H1 (cell line): ENCODE measurements around the gene DEGS1.

ENCODE experiments used
- GABPA ChIP-seq: IDR thresholded peaks from 2 replicates; pipeline ENCODE4 v1.6.1; 2011; ENCODE audit warnings: mild to moderate bottlenecking, low read length, moderate library complexity, borderline replicate concordance; ENCODE audit not compliant: insufficient read depth
- POLR2A ChIP-seq, 2 experiments: IDR thresholded peaks; 1 replicate in 1 of 2; 2 replicates in 1 of 2; pipeline ENCODE4 v1.6.1; 2011; ENCODE audit warnings: low read depth in 2 of 2, low read length in 2 of 2, mild to moderate bottlenecking in 2 of 2; ENCODE audit errors: control extremely low read depth in 1 of 2
- TF ChIP-seq, protein P1 (sequence below), 3 experiments: IDR thresholded peaks; 1 replicate in 2 of 3; 2 replicates in 1 of 3; pipeline versions ENCODE4 v1.5.1 to v1.6.1; 2011; ENCODE audit warnings: low read length in 3 of 3, mild to moderate bottlenecking in 3 of 3, inconsistent platforms in 2 of 3, low read depth in 1 of 3, moderate library complexity in 1 of 3; ENCODE audit not compliant: insufficient read depth in 1 of 3; ENCODE audit errors: control extremely low read depth in 1 of 3

DNA sequence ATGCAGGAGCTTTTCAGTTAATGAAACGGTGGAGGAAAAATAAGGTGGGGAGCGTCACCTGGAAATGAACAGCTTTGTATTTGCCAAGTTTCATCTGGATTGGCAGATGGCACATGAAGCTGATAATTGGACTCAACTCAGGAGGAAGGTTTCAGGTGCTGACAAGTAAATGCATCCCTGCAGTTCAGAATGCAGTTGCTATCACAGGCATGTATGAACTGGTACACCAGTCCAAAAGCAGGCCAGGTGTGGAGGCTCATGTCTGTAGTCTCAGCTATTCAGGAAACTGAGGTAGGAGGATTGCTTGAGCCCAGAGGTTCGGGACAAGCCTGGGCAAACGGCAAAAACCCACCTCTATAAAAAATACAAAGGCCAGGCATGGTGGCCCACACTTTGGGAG is 15.5 kb downstream of the DEGS1 start:
- TF ChIP-seq, protein P1, sequence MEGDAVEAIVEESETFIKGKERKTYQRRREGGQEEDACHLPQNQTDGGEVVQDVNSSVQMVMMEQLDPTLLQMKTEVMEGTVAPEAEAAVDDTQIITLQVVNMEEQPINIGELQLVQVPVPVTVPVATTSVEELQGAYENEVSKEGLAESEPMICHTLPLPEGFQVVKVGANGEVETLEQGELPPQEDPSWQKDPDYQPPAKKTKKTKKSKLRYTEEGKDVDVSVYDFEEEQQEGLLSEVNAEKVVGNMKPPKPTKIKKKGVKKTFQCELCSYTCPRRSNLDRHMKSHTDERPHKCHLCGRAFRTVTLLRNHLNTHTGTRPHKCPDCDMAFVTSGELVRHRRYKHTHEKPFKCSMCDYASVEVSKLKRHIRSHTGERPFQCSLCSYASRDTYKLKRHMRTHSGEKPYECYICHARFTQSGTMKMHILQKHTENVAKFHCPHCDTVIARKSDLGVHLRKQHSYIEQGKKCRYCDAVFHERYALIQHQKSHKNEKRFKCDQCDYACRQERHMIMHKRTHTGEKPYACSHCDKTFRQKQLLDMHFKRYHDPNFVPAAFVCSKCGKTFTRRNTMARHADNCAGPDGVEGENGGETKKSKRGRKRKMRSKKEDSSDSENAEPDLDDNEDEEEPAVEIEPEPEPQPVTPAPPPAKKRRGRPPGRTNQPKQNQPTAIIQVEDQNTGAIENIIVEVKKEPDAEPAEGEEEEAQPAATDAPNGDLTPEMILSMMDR (IDR thresholded peaks at IDR 0.05; ENCODE audit: control extremely low read depth in 1 of 3, insufficient read depth in 1 of 3, low read depth in 1 of 3, low read length in 3 of 3), result no peak
- TF ChIP-seq POLR2A (IDR thresholded peaks at IDR 0.05; ENCODE audit: control extremely low read depth in 1 of 2, low read depth in 2 of 2, low read length in 2 of 2) (no peak), GABPA (no peak)
